CD4-positive, alpha-beta T cell treated with Interleukin-21 for 1 hour (primary cell): ENCODE measurements around the gene LAMC1.

Experiments
- DNase-seq: peaks from one replicate; pipeline ENCODE4 v3.0.0-alpha.2; 2020

The LAMC1 gene

GRCh38 chr1:183021405-183022201, 1.6 kb upstream of the LAMC1 start:
- no peak for DNase-seq

DNA sequence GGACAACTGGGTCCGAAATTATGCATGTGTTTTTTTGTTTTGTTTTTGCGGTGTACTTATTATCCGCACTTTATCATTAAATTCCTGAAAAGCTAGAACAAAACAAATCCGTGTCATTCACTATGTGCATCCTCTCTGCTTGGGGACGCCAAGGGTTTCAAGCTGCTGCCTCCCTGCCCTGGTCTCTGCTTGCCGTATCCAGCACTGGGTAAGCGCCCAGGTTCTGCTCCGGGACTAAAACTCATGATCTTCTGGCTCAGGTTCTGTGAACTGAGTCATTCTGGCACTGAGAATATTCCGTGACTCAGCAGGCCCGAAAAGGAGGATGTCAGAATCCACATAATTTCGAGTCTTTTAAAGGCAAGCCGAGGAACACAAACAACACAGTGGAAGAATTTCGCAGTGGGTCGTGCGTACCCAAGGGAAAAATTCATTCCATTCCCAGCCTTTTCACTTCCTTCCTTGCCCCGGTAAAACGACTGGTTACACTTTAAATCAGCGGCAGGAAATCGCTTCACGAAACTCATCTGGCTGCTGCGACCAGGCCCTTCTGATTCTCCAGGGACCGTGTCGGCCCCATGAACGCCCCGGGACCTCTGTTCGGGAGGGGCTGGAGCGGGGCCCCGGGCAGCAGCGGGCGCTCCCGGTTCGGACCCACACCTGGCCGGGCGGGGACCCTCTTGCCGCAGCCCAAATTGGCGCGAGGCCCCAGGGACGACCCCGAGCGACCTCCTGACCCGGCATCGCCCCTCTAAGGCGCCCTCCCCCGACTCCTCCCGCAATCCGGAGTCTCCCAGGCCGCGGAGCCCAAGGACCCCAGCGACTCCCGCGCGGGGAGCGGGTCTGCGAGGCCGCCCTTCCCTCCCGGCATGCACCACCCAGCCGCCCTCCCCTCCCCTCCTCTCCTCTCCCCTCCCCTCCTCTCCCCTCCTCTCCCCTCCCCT, 746 bp upstream of the LAMC1 start:
- DNase-seq = no peak

GRCh38 chr1:183023601-183024316, 539 bp downstream of the LAMC1 start:
- DNase-seq = peak; percentile 4

DNA sequence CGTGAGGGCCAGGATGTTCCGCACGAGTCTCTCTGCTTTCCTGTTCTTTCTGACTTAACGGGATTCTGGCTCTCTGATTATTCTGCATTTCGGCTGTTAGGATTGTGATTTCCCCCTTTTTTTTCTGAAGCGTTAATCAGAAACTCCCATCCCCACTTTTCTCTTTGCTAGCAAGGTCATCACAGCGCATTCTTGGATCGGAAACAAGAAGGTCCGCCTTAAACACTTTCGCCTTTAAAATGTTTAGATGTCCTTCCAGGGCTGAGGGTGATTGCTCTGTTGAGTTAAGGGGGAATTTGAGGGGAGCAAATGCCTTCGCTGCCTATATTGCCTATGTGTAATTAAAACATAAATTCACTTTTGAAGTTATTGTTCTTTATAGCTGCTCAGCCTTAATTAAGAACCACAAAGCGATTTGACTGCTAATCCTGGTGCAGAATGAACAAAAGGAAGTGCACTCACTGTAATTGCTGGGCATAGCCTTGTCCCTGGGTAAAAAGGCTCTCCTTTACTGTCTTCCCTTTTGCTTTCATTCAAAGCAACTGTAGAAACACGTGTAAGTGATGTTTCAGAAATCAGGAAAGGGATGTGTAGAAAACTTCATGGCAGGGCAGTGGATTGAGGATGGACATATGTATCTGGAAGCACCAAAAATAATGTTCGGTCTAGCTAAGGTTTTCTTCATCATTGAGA, 1.2 kb downstream of the LAMC1 start:
- no peak for DNase-seq

DNA sequence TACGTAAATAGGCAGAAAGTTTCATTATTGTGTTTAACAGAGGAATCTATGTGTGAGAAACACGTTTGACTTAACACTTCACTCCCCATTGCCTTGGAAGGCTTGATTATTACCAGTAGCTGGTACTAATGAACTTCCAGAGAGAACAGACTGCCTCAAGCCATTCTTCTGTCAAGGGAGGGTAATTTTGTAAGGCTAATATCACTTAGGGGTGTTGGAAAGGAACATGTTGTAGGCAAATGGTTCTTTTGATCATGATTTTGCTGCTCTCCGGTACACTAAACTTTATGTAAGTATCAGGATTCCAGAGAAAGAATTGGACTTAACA, 1.8 kb downstream of the LAMC1 start:
- DNase-seq = no peak

- no peak for DNase-seq
Observed at GRCh38 chr1:183025782-183026774, 2.9 kb downstream of the LAMC1 start.

GRCh38 chr1:183027031-183027430, 3.8 kb downstream of the LAMC1 start:
- no peak for DNase-seq

DNA sequence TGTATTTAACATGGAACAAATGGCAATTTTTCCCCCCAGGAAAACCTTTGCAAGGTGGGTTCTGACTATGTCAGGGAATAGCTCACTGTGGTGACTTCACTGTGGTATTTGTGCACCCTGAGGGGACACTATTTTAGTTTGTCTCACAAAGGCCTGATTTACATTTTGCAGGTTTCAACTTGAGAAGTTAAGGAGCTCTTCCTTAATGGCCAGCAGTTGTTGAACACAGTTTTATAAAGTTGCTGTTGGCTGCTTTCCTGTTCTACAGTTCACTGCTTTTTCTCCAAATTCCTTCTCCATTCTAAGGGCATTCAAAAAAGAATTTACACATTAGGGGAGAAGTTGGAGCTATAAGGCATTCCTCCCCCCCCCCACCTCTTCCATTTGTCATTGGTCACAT, 4.6 kb downstream of the LAMC1 start:
- no peak for DNase-seq

DNA sequence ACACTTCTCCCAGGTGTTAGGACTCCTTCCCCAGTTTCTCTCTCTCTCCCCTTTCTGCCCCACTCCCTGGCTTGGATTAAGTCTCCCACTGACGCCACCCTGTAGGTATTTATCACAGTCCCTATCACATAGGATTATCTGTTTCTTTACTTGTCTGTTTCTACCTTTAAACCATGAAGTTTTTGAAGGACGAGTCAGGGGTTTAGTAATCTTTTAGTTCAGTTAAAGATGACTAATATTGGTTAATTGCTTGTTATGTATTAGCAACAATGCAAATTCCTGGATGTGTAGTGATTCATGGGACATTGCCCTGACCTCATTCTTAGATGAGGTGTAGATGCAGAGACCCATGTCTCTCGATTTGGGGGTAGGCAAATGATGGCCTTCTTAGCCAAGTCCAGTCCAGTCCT, 6.4 kb downstream of the LAMC1 start:
- DNase-seq = no peak

- no peak for DNase-seq
Observed at GRCh38 chr1:183030053-183030452, 6.8 kb downstream of the LAMC1 start.

GRCh38 chr1:183032122-183032921, 9.1 kb downstream of the LAMC1 start:
- no peak for DNase-seq

- DNase-seq = peak; percentile 43
Observed at GRCh38 chr1:183033205-183033604, 10.0 kb downstream of the LAMC1 start.

GRCh38 chr1:183034682-183035081, 11.5 kb downstream of the LAMC1 start:
- DNase-seq = no peak

DNA sequence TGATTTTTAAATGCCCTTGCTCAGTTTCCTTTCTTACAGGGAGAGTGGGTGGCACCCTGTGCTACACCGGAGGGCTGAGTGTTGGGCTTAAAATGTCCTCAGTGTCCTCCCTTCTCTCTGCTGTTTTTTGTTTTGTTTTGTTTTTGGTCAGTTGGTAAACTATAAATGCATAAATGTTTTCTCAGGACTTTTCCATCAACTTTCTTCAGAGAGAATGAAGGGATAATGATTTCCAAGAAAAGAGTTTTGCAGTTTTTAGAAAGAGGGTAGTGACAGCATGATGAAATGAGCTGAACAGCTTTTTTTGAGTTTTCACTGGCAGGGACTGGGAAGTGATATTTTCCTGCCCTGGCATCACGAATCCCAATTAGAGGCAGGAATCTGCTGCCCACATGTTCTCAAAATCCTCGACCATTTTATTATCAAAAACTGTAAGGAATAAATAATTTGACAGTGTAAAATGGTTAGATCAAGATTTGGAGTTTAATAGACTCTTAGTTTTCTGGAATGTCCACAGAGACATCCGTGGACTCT, 15.2 kb downstream of the LAMC1 start:
- DNase-seq = no peak

DNA sequence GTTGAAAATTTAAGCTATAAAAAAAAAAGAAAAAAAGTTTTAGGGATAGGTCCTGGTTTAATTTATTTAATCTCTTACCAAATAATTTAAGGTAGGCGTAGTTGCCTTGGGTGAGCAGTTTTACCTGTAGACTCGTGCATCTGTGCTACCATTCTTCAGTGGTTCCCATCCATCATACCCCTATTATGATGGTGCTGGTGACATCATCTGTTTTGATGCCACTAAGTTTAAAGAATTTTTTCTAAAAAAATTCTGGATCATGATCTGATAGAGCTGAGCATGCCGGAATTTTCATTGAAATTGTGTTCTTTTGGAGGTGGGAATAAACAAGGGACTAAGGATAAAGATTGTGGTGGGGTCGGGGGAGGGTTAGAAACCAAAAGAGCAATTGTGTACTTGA, 15.7 kb downstream of the LAMC1 start:
- DNase-seq = no peak

- DNase-seq = no peak
Observed at GRCh38 chr1:183039330-183039729, 16.1 kb downstream of the LAMC1 start.

DNA sequence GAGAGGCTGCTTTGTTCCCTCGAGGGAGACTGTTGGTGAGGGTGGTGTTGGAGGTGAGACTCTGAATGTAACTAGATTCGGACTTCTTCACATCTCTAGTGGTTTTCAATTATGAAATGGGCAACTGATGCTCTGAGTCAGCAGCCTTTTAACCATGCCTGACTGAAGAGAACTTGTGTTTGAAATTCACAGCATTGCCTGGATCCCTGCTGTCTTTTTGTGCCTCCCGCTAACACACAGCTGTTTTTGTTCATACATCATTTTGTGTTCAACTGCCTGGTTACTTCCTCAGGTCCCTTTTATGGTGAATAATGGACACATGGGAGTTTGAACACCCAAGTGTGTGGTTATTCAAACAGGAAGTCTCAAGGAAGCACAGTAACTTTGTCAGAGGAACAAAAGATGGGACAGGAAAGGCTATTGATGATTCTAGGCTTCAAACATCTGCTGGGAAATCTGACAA, 16.8 kb downstream of the LAMC1 start:
- no peak for DNase-seq

- no peak for DNase-seq
Observed at GRCh38 chr1:183040547-183040971, 17.3 kb downstream of the LAMC1 start.

DNA sequence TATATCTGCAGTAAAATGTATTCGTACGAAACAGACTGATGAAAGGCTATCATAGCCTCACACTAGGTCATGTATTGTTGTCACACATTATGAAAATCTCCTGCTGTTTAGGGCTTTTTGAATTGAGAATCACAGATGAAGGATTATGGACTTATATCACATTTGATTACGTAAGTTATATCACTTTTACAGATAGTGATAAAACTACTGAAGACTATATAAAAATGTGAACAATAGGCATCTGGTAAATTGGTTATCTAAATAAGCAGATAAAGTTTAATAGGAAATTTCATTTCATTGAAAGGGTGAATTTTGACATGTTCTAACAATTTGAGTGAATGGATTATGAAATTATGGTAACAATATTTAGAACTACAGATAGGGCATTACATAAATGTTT, 20.0 kb downstream of the LAMC1 start:
- no peak for DNase-seq
